ENCODE data around the gene ANOS1.
"Not testable (repeated sequence)": the region's sequence is repeated elsewhere in the genome, so short reads cannot be mapped to it uniquely, and the experiment has no call there.

ANOS1 gene

GRCh38 chrX:8591501-8591900, 140.4 kb downstream of the ANOS1 start:
- DNase-seq = no peak

- no peak for DNase-seq
These were observed 145.0 kb downstream of the ANOS1 start for GRCh38 chrX:8586953-8587352.

- no peak for DNase-seq
These were observed 152.3 kb downstream of the ANOS1 start for GRCh38 chrX:8579602-8580001.

DNA sequence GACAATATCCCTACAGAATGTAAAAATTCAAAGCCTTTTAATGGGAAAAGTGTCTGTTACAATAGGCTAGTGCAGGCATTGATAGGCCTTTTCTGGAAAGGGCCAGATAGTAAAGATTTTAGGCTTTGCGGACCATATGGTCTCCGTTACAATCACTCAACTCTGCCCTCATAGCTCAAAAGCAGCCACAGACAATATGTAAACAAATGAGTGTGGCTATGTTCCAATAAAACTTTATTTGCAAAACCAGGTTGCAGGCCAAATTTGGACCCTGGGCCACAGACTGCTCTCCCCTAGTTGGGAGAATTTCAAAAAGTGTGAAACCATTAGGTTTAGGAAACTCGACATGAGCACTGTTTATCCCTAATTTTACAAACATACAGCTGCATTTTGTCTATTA, 155.1 kb downstream of the ANOS1 start:
- DNase-seq = no peak

- DNase-seq = no peak
These were observed 166.2 kb downstream of the ANOS1 start for GRCh38 chrX:8565729-8566128.

DNA sequence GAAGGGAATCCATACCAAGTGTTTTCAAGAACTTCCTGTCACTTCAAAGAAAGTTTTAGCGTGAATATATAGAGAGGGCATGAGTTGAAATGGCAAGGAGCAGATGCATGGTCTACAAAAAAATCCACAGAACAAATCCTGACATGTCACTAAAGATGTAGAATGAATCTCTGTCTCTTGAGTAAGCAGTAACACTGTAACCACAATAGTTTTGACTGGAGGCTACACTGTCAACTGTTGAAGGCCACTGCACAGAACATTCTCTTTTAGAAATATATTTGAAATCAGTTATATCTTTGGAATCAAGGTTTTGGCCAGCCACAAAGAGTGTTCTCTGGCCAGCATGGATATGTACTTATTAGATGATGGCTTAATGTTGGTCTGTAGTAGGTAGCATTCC, 183.5 kb downstream of the ANOS1 start:
- DNase-seq = no peak

DNA sequence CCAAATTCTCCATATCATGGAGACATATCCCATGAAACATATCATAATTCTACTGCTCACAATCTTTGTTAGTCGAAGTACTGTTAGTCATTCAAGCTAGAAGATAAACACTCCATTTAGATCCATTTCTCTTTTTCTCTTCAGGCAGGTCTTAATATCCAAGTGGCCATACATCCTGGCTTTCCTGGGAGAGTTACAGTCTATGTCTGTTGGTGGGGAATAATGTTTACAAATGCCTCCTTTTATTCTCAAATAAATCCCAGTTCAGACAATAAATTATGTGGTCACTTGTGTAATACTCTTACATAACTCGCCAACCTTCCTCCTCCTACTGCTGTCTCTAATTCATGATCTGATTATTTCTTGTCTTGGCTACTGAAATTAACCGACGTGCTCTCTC, 185.2 kb downstream of the ANOS1 start:
- no peak for DNase-seq

DNA sequence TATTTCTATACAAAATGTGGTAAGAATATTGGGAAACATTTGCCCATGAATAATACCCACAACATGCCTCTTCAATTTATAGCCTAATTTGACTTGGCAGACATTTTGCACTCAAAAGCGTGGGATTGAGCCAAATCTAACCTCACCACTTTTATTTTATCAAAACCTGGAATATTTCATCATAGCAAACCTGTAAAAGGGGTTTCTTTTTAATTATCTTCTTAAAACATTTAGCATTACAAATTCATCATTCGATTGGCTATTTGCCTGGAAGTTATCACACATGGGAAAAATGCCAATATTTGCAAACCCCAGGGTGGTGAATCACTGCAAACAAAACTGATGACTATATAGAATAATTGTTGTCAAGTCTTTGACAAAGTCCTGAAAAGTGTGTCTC, 211.1 kb downstream of the ANOS1 start:
- DNase-seq = no peak

GRCh38 chrX:8520178-8520577, 211.8 kb downstream of the ANOS1 start:
- DNase-seq = no peak

DNA sequence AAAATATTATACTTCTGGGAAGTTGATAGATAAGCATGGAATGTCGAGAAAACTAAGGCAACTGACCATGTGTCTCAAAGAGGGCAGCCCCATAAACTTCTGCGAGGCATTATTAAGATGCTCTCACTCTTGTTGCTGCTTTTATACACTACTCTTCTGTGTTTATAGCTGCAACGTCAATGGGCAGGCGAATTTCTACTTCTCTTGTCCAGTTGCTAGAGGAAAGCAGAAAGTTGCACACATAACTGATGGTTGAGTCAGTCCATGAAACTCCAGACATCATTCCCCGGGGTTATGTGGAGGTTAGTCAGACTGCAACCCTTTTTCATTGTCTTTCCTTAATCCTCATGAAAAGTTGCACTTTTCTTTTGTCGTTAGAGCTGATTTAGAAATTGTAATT, 227.5 kb downstream of the ANOS1 start:
- DNase-seq = no peak

- DNase-seq = not testable (repeated sequence)
These were observed 229.8 kb downstream of the ANOS1 start for GRCh38 chrX:8502101-8502500.

- no peak for DNase-seq
These were observed 231.7 kb downstream of the ANOS1 start for GRCh38 chrX:8500203-8500602.

DNA sequence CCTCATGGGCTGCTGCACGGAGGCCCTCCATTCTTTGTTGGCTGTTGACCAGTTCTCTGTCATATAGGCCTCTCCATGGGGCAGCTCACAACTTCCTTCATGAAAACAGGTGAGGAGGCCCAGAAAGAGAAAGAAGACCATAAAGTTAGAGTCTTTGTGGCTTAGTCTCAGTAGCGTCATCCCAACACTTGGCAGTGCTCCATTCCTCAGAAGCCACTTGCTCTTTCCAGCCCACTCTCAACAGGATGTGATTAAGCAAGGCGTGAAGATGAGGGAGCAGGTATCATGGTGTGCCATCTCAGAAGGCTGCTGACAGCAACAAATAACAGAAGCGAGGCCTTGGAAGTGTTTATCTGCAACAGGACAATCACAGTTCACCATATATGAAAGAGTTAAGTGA, 236.9 kb downstream of the ANOS1 start:
- not testable (repeated sequence) for DNase-seq

DNA sequence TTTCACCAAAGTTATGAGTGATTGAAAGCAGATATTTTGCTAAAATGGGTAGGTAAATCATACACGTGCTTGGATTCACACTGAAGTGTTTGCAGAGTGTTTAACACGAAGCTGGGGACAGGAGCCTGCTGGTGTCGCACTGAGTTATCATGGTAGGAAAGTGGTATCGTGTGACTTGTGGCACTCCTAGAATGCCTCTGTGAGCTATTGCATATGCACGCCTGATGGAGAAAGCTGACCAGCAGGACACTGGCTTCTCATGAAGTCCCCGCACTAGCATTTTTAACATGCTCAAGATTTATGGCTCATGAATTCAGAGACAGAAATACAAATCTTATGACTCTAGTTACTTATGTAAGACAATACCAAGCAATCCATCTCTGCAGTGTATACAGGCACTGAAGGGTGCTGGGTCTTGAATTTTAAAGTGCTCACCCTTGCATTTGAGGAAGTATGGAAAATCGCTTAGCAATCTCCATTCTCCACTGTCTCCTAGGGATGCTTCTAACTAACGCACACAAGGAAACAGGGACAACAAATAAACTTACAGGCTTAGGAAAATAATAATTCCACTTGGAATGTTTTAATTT, 247.5 kb downstream of the ANOS1 start:
- DNase-seq = no peak

Data from CD4-positive, alpha-beta T cell treated with Interleukin-10 for 1 hour (primary cell).